IPS-18c (cell line): ENCODE data around the gene AUTS2.
"Not testable (repeated sequence)": the region's sequence is repeated elsewhere in the genome, so short reads cannot be mapped to it uniquely, and the experiment has no call there.

ENCODE experiments used
- H3K4me3 ChIP-seq: 2 replicates; pipeline ENCODE4 v1.7.0; 2013; ENCODE audit warnings: low read depth, mild to moderate bottlenecking, low read length, moderate library complexity; ENCODE audit not compliant: insufficient read depth
- H3K9me3 ChIP-seq: one replicate; pipeline ENCODE4 v1.6.1; 2013; ENCODE audit warnings: mild to moderate bottlenecking, low read length, moderate library complexity; ENCODE audit not compliant: control insufficient read depth, insufficient read depth

The AUTS2 gene

GRCh38 chr7:70640266-70640833, 1042.1 kb downstream of the AUTS2 start:
- no peak overlapping the region for H3K4me3 ChIP-seq
- H3K9me3 ChIP-seq: peaks cover 2% of the 10 kb centered on the region

- no peak overlapping the region for H3K4me3 ChIP-seq
- no peaks in the 10 kb centered on the region for H3K9me3 ChIP-seq
Observed at GRCh38 chr7:70641882-70642281, 1043.6 kb downstream of the AUTS2 start.

GRCh38 chr7:70645279-70645678, 1047.0 kb downstream of the AUTS2 start:
- Histone ChIP-seq H3K9me3 (no peaks in the 10 kb centered on the region), H3K4me3 (no peak overlapping the region)

- H3K9me3 ChIP-seq: no peaks in the 10 kb centered on the region
- H3K4me3 ChIP-seq: no peak overlapping the region
Observed at GRCh38 chr7:70645876-70646351, 1047.6 kb downstream of the AUTS2 start.

DNA sequence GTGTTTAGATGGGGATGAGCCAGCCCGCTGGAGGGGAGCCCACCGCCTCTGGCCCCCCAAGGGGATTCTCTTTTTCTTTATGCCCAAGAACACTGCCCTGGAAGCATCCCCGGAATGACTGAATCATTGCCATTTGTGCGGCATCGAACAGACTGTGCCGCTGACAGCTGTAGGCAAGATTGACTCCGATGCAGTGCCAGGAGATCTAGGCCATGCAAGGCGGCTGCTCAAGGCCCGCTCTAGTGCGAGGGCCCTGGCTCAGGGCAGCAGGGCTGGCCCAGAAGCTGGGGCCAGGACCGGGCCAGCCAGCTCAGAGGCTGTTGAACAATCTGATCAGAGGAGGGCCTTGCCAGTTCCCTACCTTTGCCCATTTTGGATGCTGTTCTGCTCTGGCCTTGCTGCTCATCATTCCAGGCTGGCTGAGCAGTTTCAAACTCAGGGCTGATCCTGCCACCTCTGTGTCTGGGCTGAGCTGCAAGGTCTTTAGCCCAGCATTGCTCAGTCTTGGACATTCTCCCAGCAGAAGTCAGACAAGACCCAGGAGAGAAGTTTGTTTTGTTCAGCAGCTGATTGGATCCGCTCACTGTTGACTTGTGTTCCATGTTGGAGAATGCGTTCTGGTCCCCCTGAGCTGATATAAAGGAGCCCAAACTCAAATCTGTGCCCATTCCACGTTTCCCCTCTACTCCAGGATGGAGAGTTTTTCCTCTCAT, 1048.4 kb downstream of the AUTS2 start:
- Histone ChIP-seq H3K4me3 (no peak overlapping the region), H3K9me3 (no peaks in the 10 kb centered on the region)

- no peak overlapping the region for H3K4me3 ChIP-seq
- H3K9me3 ChIP-seq: no peaks in the 10 kb centered on the region
Observed at GRCh38 chr7:70647801-70648498, 1049.7 kb downstream of the AUTS2 start.

DNA sequence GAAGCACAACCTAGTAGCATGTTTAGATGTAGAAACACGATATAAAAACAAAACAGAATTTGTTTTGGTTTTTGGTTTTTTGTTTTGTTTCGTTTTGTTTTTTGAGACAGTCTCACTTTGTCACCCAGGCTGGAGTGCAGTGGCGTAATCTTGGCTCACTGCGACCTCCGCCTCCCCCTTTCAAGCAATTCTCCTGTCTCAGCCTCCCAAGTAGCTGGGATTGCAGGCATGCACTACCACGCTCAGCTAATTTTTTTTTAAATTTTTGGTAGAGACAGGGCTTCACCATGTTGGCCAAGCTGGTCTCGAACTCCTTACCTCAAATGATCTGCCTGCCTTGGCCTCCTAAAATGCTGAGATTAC, 1050.2 kb downstream of the AUTS2 start:
- H3K4me3 ChIP-seq: not testable (repeated sequence)

DNA sequence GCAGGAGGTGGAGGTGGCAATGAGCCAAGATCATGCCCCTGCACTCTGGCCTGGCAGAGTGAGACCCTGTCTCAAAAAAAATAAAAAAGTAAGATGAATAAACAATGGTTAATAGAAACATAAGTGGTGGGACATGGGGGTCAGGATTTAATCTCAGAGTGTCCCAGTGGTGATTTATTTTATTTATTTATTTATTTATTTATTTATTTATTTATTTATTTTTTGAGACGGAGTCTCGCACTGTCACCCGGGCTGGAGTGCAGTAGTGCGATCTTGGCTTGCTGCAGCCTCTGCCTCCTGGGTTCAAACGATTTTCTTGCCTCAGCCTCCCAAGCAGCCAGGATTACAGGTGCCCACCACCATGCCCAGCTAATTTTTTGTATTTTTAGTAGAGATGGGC, 1051.0 kb downstream of the AUTS2 start:
- no peak overlapping the region for H3K4me3 ChIP-seq

More for the DNA sequence above, 1050.2 kb downstream of the AUTS2 start:
- not testable (repeated sequence) for H3K9me3 ChIP-seq

DNA sequence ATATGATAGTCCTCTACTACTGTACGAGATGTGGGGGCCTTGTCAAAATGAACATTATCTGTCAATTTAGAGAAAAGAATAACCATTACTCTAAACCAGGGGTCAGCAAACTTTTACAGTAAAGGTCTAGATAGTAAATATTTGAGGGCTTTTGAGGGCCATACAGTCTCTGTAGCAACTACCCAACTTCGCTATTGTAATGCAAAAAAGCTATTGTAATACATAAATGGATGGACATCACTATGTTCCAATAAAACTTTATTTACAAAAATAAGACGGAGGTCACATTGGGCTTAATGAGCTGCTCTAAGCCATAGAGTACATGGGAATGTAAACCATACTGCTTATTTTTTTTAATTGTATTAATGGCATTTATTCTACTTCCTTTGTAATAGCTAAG, 1055.9 kb downstream of the AUTS2 start:
- Histone ChIP-seq H3K9me3 (no peaks in the 10 kb centered on the region), H3K4me3 (no peak overlapping the region)

More for the DNA sequence above, 1051.0 kb downstream of the AUTS2 start:
- H3K9me3 ChIP-seq: no peaks in the 10 kb centered on the region

DNA sequence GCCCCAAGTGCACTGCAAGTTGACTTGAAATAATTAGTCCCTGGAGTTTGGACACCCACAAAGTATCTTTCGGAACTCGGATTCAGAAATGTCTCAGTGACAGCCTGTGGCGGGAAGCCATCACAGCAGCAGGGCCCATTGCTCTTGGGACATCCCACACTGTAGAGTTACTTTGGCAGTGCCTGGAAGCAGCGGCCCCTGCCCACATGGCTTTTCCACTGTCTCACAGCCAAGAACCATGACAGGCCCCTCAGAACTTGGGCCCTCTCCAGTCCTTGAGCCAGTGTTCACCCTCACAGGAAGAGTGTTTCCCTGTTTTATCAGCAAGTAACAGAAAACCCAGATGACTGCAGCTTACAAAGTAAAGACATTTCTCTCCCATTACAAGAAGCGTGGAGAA, 1056.7 kb downstream of the AUTS2 start:
- Histone ChIP-seq H3K4me3 (no peak overlapping the region), H3K9me3 (no peaks in the 10 kb centered on the region)

DNA sequence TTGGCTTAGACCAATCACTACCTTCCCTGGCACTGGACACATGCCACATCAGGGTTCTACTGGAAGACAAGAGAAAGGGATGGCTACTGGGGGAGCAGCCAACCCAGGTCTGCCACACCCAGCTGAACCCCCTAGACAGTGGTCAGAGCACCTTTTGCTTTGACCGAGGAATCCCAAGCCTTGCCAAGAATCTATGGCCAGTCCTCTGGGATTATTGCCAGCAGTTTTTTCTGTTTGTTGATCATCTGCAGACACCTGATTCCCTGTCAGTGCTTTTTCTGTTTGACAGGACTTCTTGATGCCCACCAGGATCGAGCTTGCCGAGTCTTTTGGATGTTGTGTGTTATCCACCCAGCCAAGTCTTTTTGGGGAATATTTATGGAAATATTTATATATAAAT, 1057.4 kb downstream of the AUTS2 start:
- Histone ChIP-seq H3K9me3 (no peaks in the 10 kb centered on the region), H3K4me3 (no peak overlapping the region)

DNA sequence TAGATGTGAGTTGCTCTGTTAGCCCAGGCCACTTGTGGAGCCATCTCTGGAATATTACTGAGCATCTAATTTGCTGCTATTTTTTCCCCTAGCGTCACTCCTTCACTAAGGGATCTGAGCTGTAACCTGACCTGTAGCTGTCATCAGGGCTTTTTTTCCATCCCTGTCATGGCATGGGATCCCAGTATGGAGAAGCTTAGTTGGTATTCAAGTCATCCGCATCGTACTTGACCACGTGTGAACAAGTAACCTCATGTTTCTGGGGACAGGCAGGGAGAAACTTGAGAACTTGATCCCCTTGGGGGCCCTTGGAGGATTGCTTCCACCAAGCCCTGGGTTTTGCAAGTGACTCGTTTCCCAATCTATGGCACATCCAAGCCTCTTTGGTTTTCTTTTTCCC, 1059.3 kb downstream of the AUTS2 start:
- Histone ChIP-seq H3K9me3 (no peaks in the 10 kb centered on the region), H3K4me3 (no peak overlapping the region)

DNA sequence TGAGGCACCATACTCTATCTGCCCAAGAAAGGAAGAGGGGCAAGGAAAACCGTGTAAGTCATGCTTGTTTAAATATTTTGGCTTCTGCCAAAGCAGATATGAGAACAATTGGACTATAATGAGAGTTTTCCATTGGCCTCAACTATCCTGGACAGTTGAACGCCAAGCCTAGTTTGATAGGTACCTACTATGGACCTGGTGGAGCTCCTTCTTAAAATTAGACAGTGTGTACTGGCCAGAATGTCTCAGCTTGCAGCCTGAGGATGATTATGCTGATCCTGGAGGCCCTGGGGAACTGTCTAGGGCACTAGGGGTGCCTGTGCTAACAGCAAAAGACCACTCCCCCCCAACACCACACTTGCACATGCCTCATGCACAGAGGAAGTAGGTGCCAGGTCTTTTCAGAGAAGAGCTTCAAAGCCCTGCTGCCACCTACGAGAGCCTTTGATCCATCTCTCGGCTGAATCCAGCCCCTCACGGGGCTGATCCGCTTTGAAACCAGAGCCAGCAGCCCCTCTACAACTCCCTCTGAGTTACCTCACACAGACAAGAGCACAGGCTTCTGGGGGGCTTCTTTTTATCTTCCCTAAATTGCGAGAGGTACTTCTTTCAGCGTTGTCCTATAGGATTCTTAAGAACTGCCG, 1059.8 kb downstream of the AUTS2 start:
- no peak overlapping the region for H3K4me3 ChIP-seq

DNA sequence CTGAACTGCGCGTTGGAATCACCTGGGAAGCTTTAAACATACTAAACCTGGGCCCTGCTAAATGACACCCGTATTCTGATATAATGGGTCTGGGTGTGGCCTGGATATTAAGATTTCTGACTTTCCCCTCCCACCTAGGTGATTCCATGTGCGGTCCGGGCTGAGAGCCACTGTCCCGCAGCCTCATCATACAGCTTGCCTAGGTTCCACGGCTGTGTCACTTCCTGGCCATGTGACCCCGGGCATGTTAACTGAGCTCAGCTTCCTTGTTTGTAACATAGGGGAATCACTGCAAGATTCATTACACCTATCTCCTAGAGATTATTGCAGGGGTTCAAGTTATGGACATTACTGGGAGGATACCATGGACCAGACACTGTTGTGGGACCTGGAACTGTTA, 1061.0 kb downstream of the AUTS2 start:
- no peaks in the 10 kb centered on the region for H3K9me3 ChIP-seq
- no peak overlapping the region for H3K4me3 ChIP-seq

More for the DNA sequence above, 1059.8 kb downstream of the AUTS2 start:
- no peaks in the 10 kb centered on the region for H3K9me3 ChIP-seq

DNA sequence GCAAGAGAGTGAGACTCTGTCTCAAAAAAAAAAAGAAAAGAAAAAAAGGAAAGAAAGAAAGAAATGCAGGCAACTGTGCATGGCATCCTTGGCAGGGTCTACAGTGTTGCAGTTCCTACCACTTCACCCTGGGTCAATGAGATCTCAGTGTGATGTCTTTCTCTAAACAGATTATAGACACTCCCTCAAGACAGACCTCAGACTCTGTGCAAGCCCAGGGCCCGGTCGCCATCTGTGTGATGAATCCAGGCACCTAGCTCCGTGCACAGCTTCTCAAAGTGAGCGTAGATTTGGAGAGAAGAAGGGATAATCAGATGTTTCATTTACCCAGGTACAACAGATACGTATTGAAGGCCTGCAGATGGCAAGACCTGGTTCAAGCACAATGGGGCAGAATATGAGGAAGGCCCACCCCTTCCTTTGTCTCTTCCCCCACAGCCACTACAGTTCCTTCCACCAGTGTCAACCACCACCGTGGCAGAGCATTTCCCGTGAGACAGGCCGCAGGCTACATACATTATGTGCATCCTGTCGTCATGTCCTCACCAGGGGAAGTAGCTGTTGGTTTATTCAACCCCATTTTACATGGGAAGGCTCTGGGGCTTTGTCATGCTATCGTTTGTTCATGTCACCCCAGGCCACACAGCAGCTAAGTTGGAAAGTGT, 1062.0 kb downstream of the AUTS2 start:
- H3K9me3 ChIP-seq: no peaks in the 10 kb centered on the region
- no peak overlapping the region for H3K4me3 ChIP-seq

GRCh38 chr7:70660819-70661191, 1062.5 kb downstream of the AUTS2 start:
- Histone ChIP-seq H3K4me3 (no peak overlapping the region), H3K9me3 (no peaks in the 10 kb centered on the region)

- Histone ChIP-seq H3K4me3 (no peak overlapping the region), H3K9me3 (no peaks in the 10 kb centered on the region)
Observed at GRCh38 chr7:70663680-70664079, 1065.4 kb downstream of the AUTS2 start.
